NCI-H1092 (cell line): Measurements from ENCODE around the gene CARHSP1.
A peak's percentile ranks its signal among the peaks of the same experiment; 100 is the strongest.
"Not testable (repeated sequence)": the region's sequence is repeated elsewhere in the genome, so short reads cannot be mapped to it uniquely, and the experiment has no call there.

ENCODE experiments used
- DNase-seq: peaks from one replicate; lab custom pipeline; 2025; lab: John Stamatoyannopoulos, UW

CARHSP1 gene

GRCh38 chr16:8872071-8872470 is 3.3 kb upstream of the CARHSP1 start:
- DNase-seq: no peak

- not testable (repeated sequence) for DNase-seq
These were observed 1.1 kb upstream of the CARHSP1 start for GRCh38 chr16:8869988-8870241.

GRCh38 chr16:8869212-8869987 is 594 bp upstream of the CARHSP1 start:
- DNase-seq: no peak

GRCh38 chr16:8867932-8868415 is 832 bp downstream of the CARHSP1 start:
- DNase-seq: no peak

DNA sequence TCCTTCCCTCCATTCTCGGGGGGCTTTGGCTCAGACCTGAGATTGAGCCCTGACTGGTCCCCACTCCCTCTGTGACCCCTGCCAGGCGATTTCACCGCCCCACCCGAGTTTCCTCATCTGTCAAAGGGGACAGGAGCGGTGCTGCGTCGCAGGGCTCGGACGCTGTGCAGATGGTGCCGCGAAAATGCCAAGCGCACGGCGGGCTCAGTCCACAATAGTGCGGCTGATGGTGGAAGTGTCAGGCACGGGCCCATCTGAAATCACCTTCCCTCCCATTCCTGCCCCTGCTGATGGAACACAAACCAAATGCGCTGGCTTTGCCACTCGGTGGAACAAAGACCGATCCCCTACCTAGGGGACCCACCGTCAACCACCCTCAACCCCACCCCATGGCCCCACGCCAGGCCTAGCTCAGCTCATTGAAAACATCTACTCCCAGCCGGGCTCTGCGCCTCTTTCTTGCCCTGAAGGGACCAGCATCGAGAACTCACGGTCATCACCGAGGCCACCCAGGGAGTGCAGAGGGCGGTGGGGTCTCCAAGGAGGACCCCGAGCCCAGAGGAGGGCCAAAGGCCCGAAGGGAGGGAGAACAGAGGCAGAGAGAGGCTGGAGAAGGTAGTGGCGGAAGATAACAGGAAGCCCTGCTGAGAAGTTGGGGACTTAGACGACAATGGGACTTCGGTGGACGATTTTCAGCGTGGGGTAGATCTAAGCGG is 1.4 kb downstream of the CARHSP1 start:
- peak; percentile 13 for DNase-seq

GRCh38 chr16:8866884-8867215 is 2.0 kb downstream of the CARHSP1 start:
- no peak for DNase-seq

DNA sequence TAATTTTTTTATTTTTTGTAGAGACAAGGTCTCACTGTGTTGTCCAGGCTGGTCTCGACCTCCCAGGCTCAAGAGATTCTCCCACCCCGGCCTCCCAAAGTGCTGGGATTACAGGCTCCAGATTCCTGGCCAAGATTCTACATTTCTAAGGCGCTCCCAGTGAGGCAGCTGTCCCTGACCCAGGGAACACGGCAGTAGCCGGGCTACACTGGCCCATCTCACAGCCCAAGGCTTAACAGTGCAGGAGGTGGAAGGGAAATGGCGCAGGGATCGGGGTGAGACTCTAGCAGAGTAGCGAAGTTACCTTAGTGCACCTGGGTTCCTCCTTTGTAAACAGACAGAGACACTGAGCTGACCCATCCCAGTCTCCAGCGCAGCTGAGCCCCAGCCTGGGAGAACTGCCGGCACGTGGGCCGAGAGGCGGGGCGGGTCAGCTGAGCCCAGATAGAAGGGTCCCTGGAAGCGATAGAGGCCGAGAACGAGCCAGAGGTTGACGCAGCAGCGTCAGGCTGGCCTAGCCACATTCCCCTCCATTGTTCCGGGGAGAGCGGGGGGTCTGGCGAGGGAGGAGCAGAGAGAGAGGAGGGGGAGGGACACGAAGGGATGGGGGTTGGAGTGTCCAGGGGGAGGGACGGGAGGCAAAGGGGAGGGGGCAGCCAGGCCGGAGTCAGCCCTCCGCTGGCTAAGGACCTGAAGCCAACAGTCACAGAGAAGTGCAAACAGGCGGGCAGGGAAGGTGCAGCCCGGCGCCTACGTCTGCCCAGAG is 2.5 kb downstream of the CARHSP1 start:
- DNase-seq: peak; percentile 5

GRCh38 chr16:8865145-8865882 is 3.5 kb downstream of the CARHSP1 start:
- no peak for DNase-seq

- no peak for DNase-seq
These were observed 4.2 kb downstream of the CARHSP1 start for GRCh38 chr16:8864480-8865110.

DNA sequence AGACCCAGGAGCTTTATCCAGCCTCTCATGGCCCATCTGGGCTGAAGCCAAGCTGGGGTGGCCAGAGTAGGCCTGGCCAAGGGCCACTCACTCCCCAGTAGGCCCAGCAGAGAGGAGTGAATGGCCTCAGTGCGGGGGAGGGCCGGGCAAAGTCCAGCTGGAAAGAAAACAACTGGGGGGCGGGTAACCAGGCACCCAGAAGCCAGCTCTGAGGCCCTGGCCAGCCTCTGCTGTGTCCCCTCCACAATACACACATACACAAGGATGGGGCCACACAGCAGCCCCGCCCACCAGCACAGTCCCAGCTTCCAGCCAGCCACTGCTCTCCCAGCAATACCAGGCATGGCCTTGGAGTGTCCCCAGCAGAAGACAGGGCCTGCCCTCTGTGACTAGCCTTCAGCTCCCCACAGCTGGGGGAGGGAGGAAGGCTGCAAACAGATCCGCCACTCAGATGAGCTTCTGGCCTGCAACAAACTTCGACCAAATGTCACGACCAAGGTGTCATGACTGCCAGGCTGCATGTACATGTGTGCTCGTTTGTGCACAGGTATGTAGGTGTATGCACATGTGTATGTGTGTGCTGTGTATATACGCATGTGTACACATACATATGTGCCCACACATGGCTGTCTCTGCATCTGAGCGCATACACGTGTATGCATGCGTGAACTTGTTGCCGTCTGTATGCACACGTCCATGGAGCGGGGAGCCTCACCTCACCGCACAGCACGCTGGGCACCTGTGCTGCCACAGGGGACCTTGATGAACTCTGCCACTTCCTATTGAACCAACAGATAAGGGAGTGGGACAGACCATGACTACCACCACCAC is 5.0 kb downstream of the CARHSP1 start:
- DNase-seq: no peak

DNA sequence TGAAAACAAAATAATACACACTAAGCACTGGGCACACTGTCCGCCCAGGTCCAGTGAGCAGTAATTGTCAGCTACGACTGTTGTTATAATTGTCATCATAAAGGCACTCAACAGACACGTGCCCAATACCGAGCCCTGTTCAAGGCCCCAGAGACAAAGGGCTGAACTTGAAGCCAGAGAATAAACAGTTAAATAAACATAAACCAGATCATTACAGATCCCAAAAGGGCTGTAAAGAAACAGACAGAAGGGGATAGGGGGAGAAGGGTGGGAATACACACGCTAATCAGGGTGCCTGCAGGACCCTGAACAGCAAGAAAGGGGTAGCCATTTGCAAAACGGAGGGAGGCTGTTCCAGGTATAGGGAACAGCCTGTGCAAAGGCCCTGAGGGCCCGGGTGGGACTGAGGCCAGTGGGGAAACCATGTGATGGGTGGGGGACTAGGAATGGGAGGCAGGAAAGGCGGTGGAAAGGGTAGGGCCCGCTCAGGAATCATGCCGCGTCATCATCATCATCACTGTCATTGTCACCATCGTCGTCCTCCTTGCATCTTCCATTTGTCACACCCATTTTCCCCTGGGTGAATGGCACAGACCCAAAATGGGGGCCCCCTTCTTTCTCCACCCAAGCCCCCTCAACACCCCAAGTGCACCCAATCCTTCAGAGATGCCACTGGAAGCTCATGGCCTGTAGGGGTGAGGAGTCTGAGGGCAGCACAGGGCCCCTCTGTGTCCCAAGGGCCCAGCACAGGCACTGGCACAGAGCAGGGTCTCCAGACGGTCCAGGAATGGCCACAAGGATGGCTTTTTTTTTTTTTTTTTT is 6.3 kb downstream of the CARHSP1 start:
- no peak for DNase-seq

GRCh38 chr16:8861563-8862308 is 7.1 kb downstream of the CARHSP1 start:
- no peak for DNase-seq

- DNase-seq: no peak
These were observed 8.6 kb downstream of the CARHSP1 start for GRCh38 chr16:8859913-8860881.

DNA sequence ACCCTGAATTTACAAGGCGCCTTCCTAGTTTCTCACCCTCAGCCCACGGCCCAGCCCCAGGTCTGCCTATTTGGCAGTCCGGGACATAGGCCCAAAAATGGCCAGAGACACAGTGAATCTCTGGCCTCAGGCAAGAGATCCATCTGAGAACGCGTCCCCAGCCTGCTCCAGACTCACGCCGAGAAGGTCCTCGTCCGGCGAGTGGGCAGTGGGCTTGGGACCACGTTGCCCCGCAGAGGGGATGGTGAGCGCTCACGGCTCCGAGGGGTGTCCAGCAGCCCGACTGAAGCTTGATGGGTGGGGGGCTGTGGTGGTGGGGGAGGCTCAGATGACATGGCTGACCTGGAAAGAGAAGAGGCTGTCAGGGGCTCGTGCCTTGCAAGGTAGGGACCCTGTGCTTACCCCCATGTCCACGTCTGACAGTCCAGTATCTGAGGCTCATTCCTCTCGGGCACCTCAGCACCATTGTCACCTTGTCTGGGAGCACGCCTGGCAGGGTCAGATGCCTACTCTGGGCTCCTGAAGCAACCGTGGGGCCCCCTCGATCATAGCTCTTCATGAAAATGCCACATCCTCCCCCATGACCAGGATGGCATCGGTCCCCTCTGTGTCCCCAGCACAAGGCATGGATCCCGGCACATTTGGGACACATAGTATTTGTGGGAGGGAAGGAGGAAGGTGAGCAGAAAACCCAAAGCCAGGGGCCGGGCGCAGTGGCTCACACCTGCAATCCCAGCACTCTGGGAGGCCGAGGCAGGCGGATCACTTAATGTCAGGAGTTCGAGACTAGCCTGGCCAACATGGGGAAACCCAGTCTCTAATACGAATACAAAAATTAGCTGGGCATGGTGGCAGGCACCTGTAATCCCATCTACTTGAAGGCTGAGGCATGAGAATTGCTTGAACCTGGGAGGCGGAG is 9.6 kb downstream of the CARHSP1 start:
- DNase-seq: no peak

DNA sequence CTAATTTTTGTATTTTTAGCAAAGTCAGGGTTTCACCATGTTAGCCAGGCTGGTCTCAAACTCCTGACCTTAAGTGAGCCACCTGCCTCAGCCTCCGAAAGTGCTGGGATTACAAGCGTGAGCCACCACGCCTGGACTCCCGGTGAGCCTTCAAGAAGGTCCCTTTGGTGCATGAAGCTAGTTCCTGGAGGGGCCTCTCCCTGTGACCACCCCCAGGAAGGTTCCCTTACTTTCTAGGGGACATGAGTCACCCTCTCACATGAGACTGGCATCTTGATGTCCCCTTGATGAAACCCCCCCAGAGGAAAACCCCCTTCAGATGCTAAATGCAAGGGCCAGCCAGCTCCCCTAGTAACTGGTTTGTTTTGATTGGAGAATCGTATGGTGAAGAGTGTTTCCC is 12.8 kb downstream of the CARHSP1 start:
- no peak for DNase-seq

DNA sequence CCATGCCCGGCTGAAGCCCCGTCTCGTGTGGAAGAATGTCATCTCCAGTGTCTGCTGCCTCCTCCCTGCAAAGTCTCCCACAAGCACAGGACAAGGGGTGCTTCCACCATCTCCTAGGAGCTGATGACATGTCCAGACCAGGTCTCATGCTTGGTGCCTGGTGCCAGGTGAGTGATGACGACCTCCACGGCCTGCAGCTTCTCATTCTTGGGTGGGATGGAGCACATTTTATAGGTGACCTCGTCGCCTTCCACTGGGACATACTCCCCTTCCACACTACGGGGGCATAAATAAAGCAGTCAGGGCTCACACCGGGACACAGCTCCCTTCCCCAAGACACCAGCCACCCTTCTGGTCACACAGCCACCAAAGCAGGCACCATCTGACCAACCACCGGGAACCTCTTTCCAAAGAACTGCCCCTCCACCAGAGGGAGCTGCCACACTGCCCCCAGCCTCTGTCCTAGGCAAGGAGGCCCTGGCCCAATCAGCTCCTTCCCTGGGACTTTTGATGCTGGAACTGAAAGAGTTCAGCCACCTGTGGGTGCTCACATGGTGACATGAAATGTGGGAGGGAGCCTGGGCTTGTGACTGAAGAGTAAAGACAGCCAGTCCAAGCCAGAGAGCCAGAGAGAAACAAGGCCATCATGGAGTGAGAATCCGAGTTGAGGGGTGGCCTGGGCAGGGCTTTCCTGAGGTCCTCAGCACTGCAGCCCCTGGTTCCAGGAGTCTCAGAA is 13.6 kb downstream of the CARHSP1 start:
- no peak for DNase-seq
